ENCODE measurements around the gene KIF11.

- TF ChIP-seq, protein P1, sequence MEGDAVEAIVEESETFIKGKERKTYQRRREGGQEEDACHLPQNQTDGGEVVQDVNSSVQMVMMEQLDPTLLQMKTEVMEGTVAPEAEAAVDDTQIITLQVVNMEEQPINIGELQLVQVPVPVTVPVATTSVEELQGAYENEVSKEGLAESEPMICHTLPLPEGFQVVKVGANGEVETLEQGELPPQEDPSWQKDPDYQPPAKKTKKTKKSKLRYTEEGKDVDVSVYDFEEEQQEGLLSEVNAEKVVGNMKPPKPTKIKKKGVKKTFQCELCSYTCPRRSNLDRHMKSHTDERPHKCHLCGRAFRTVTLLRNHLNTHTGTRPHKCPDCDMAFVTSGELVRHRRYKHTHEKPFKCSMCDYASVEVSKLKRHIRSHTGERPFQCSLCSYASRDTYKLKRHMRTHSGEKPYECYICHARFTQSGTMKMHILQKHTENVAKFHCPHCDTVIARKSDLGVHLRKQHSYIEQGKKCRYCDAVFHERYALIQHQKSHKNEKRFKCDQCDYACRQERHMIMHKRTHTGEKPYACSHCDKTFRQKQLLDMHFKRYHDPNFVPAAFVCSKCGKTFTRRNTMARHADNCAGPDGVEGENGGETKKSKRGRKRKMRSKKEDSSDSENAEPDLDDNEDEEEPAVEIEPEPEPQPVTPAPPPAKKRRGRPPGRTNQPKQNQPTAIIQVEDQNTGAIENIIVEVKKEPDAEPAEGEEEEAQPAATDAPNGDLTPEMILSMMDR (IDR thresholded peaks at IDR 0.05): no peak
- TF ChIP-seq POLR2A (IDR thresholded peaks at IDR 0.05; ENCODE audit: low read depth): no peak
These were observed 84.8 kb downstream of the KIF11 start for GRCh38 chr10:92677708-92678107.
